ENCODE data around the gene MAMSTR. TPM values are rescaled to one million over a fixed set of nuclear protein-coding genes. Genes with fewer than 3 reads are reported as not detected.

Gene MAMSTR, protein sequence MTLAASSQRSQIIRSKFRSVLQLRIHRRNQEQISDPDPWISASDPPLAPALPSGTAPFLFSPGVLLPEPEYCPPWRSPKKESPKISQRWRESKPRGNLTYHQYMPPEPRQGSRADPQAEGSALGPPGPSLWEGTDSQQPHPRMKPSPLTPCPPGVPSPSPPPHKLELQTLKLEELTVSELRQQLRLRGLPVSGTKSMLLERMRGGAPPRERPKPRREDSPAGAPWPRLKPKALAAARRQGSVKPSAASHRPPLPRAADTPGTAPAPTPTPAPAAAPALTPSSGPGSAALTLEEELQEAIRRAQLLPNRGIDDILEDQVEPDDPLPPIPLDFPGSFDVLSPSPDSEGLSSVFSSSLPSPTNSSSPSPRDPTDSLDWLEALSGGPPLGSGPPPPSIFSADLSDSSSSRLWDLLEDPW
- total RNA-seq, result 0.09 and 0.11 TPM in 2 replicates

DNA sequence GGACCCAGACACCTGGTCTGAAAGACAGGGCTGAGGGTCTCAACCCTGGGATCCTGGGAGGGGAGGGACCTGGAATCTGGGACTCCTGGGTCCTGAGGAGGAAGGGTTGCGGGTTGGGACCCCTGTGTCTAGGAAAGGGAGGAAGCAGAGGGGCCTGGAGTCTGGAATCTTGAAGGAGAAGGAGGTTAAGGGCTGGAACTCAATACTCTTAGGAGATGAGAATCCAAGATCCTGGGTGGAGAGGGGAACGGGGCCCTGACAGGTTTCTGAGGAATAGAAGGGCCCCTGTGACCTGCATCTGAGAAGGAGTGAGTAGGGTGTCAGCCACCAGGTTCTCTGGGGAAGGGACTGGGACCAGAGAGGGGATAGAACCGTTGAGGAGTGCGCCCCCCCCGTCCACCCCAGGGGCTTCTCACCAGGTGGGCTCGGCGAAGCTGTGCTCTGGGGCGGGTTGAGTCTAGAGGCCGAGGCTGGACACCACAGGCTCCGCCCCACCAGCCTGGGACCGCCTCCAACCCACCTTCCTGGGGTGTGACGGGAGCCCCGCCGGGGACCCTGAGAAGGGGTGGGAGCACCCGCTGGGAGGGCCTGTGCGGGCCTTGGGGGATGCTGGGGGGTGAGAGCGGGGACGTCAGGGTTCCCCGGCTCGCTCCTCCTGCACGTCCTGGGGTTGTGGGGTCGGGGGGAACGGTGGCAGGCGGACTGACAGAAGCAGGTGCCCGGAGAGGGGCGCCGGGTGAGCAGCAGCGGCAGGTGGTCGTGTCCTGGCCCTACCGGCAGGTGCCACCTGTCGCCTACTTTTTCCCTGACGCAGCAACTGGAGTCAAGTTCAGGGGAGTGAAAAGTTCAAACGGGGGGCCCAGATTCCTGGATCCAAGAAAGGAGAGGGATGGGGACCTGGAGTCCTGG, at the start of gene MAMSTR:
TSS of gene MAMSTR (minus strand) at position 463 of the 909 bp plus-strand sequence. CDS start 694 bp downstream, outside the sequence.

DNA sequence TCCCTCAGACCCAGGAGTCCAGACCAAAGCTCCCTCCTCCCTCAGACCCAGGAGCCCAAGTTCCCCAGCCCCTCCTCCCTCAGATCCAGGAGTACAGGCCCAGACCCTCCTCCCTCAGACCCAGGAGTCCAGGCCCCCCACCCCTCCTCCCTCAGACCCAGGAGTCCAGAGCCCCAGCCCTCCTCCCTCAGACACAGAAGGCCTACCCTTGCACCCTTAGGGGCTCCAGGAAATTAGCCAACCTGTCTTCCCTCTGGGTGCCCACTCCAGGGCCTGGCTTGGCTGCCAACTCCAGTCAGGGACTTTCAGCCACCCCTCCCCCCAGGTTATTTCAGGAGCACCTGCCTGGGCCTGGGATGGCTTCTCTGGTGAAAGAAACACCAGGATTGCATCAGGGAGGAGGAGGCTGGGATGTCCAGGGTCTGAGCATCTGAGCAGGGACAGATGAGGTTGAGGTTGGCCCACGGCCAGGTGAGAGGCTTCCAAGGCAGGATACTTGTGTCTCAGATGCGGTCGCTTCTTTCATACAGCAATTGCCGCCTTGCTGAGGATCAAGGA, 35.6 kb upstream of the MAMSTR start, which contains the start of gene FGF21:
TSS of gene FGF21 (plus strand) at position 441 of the 558 bp plus-strand sequence. CDS start 713 bp downstream, outside the sequence.

DNA sequence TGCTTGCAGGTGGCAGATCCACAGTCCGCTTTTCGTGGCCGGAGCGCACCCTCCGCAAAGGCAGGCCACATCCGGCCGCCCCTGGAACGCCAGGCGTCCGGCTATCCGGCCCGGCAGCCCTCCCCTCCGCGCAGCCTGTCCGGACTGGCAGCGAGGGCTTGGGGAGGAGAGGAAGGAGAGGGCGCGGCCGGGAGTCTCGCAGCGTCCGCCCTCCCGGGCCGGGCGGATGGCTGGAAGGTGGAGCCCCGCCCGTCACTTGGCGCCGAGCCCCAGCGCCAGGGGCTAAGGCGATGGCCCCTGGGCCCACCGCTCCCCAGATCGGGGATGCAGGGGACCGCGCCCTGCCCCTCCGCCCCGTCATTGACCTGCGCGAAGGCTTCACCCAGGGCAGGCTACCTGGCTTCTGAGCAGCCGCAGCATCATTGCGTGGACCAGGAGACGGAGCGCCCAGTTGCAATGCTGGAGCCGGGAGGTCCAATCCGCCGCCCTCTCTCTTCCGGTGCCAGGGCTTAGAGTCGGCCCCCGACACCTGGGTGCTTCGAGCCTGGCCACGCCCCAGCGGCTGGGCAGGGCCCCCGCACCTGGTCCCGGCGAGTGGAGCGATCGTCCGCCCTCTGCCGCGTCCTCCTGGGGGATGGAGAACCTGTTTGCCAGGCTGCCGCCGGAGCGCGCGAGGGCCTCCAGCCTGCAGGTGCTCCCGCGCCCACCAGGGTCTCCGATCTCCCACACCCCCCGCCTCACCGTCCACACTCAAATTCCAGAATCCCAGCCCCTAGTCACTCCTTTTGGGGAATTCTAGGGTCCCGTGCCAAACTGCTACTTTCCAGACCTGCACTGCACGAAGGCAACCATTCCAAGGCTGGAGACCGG, 33.2 kb upstream of the MAMSTR start, which contains the start of gene FUT1:
TSS of gene FUT1 (minus strand) at position 146 of the 870 bp plus-strand sequence. CDS start 1,360 bp downstream, outside the sequence.

DNA sequence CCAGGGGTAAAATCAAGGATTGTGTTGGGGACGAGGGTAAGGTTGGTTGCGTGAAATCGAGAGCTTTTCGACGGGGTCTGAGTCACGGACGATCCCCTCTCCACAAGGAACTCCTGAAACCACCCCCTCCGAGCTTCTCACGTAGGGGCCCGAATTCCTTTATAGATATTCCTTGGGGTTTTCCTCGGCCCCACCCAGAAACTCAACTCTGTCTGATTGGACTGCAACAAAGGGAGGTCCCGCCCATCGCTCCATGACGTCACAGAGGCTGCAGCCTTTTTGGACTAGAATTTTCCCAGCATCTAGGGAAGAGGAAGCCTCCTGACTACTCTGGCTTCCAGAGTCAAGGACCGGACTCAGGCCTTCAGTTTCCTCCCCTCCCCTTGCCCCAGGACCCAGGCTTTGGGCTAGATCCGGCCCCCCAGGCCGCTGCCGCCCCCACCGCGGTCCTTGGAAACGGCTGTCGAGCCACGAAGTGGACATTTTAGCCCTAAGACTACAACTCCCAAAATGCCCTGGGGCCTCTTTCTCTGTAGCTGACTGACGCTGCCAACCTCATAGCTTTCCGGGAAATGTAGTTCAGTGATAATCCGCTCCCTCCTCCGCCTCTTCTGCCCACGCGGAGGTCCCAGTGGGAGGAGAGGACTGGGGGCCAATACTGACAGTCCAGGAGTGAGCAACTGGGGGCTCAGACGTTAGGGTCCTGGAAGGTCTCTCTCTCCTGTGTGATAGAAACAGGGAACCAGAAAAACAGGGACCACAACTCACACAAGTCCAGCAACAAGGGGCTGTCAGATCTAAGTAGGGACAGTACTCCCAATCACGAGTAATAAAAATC, 27.4 kb upstream of the MAMSTR start, which contains the start of gene IZUMO1:
TSS of gene IZUMO1 (minus strand) at position 172 of the 838 bp plus-strand sequence. CDS start 1,050 bp downstream, outside the sequence.

DNA sequence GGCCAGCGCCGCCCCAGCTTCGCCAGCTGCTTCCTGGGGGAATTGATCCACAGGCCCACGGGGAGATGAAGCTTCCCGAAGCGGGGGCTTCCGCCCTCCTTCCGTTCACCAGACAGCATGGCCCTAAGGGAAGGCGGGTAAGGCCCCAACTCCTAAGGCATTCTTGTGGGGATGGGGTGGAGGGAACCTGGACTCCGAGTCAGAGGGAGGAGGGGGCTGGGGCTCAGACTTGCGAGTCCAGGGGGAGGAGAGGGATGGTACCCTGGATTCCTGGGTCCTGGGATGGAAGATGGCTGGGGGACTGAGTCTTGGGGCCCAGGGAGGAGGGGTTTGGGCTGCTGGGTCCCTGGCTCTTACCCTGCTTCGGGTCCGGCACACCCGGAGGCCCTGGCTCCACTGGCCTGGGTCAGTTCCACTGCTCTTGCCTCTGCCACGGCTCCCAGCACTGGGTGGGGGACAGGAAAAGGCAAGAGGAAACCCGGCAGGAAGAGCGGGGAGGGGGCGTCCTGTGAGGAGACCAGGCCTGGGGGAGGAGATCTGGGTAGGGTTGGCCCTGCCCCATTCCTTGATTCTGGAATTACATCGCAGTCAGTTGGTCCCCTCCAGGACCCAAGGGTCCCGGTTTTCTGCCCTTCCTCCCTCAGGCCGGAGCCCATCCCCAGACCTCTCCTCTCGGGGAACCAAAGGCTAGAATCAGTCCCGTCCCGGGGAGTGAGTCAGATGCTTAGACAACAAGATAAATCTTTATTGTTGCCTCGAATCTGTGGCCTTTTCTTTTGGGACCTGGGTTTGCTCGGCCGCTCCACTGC, 20.8 kb upstream of the MAMSTR start, which contains the start of gene RASIP1:
TSS of gene RASIP1 (minus strand) at position 447 of the 809 bp plus-strand sequence. CDS start at position 119, 328 bp downstream.

DNA sequence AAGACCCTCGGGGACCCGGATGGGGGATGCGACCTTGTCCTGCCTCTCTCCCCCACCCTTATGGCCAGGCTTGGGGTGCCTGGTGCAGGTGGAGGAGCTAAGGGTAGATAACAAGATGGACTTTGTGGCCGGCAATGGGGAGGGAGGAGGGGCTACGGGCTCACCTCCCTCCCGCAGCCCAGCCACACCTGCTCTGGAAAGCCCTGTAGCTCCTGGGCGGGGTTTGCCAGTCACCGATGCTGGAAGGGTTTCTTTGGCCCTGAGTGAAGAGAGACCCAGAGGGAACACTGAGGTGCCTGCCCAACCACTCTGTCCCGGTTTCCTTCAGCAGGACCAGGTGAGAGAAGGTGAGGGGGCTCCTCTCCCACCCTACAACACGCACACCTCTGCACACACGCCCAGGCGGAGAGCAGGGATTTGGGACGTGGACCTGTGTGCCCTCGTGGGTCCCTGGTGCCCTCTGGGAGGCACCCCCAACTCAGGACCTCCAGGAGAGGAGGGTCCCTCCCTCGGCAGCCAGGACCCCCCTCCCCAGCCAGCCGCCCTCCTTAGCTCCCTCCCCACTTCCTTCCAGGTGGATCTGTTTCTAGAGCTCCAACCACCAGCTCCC, 23.7 kb downstream of the MAMSTR start, which contains the start of gene FUT2:
TSS of gene FUT2 (plus strand) at position 229 of the 610 bp plus-strand sequence. CDS start 6,986 bp downstream, outside the sequence.

DNA sequence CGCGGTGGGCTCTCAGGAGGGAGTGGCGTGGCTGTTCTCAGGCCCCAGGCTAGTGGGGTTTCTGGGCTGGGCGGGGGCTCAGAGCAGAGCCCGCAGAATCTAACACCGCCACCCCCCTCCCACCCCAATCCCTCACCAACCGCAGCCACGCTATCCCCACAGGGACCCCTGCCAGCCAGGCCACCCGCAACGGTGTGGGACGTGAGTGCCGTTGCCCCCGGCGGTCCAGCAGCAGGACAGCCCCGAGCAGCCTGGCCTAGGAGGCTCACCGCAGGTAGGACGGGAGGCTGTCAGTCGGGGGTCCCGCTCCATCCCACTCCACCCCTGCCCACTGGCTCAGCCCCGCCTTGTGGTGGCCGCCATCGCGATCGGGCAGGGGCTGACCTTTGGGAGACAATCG, 46.5 kb downstream of the MAMSTR start, which contains the start of gene NTN5:
TSS of gene NTN5 (minus strand) at position 24 of the 400 bp plus-strand sequence. CDS start 2,031 bp downstream, outside the sequence.

Other genes starting within 250 kb of the MAMSTR start
- gene LMTK3, start 207.9 kb downstream of the MAMSTR start, total RNA-seq, result under 0.01 TPM in 1 of 2 replicates, not detected in the other
- gene SULT2B1, start 167.6 kb downstream of the MAMSTR start, total RNA-seq, result 0.11 TPM in 1 of 2 replicates, not detected in the other
- gene SPACA4, start 113.0 kb downstream of the MAMSTR start, total RNA-seq, result not detected in 2 replicates
- 0.22 and 0.60 TPM in 2 replicates for gene FAM83E, start 104.6 kb downstream of the MAMSTR start, total RNA-seq
- 2,542 and 4,069 TPM in 2 replicates for gene RPL18, start 100.5 kb downstream of the MAMSTR start, total RNA-seq
- 4.0 and 4.9 TPM in 2 replicates for gene SPHK2, start 100.2 kb downstream of the MAMSTR start, total RNA-seq
- gene DBP, start 82.3 kb downstream of the MAMSTR start, total RNA-seq, result 1.9 and 2.1 TPM in 2 replicates
- gene CA11, start 73.5 kb downstream of the MAMSTR start, total RNA-seq, result 4.0 and 9.8 TPM in 2 replicates
- gene NTN5, start 46.7 kb downstream of the MAMSTR start, total RNA-seq, result not detected in 2 replicates
- gene FUT2, start 23.8 kb downstream of the MAMSTR start, total RNA-seq, result not detected in 2 replicates
- gene RASIP1, start 20.9 kb upstream of the MAMSTR start, total RNA-seq, result 52.8 and 61.2 TPM in 2 replicates
- 0.43 and 0.52 TPM in 2 replicates for gene IZUMO1, start 27.2 kb upstream of the MAMSTR start, total RNA-seq
- 7.8 and 9.8 TPM in 2 replicates for gene FUT1, start 32.9 kb upstream of the MAMSTR start, total RNA-seq
- not detected in 2 replicates for gene FGF21, start 35.8 kb upstream of the MAMSTR start, total RNA-seq
- gene BCAT2, start 91.3 kb upstream of the MAMSTR start, total RNA-seq, result 23.5 and 26.8 TPM in 2 replicates
- gene HSD17B14, start 116.8 kb upstream of the MAMSTR start, total RNA-seq, result 3.0 and 6.2 TPM in 2 replicates
- 5.3 and 7.6 TPM in 2 replicates for gene PLEKHA4, start 148.9 kb upstream of the MAMSTR start, total RNA-seq
- 34.9 and 52.9 TPM in 2 replicates for gene PPP1R15A, start 152.7 kb upstream of the MAMSTR start, total RNA-seq
- 0.09 and 0.11 TPM in 2 replicates for gene TULP2, start 179.0 kb upstream of the MAMSTR start, total RNA-seq
- gene NUCB1, start 180.6 kb upstream of the MAMSTR start, total RNA-seq, result 142 and 143 TPM in 2 replicates
- gene DHDH, start 214.0 kb upstream of the MAMSTR start, total RNA-seq, result not detected in 2 replicates
- gene BAX, start 235.2 kb upstream of the MAMSTR start, total RNA-seq, result 71.3 and 87.3 TPM in 2 replicates
- 786 and 994 TPM in 2 replicates for gene FTL, start 245.6 kb upstream of the MAMSTR start, total RNA-seq

Data from dermis lymphatic vessel endothelial cell (primary cell).